SIG-M5 treated with dmso at 0.1 percent for 504 hours (cell line): ENCODE data around the gene DNTTIP2.
"Not testable (repeated sequence)": the region's sequence is repeated elsewhere in the genome, so short reads cannot be mapped to it uniquely, and the experiment has no call there.

Experiments
- DNase-seq: peaks from one replicate; lab custom pipeline; 2025; ENCODE audit not compliant: unreplicated experiment; lab: John Stamatoyannopoulos, UW

The DNTTIP2 gene

GRCh38 chr1:93876244-93876643 is 2.8 kb downstream of the DNTTIP2 start:
- no peak for DNase-seq

- peak; percentile 35 for DNase-seq
These were observed 4.9 kb downstream of the DNTTIP2 start for GRCh38 chr1:93874025-93874651.

GRCh38 chr1:93871366-93871765 is 7.6 kb downstream of the DNTTIP2 start:
- DNase-seq = no peak

GRCh38 chr1:93869653-93870052 is 9.4 kb downstream of the DNTTIP2 start:
- DNase-seq = no peak

GRCh38 chr1:93868492-93868891 is 10.5 kb downstream of the DNTTIP2 start:
- DNase-seq = not testable (repeated sequence)

GRCh38 chr1:93865253-93865652 is 13.8 kb downstream of the DNTTIP2 start:
- no peak for DNase-seq

GRCh38 chr1:93864175-93864574 is 14.8 kb downstream of the DNTTIP2 start:
- DNase-seq = no peak

GRCh38 chr1:93857653-93858052 is 21.4 kb downstream of the DNTTIP2 start:
- not testable (repeated sequence) for DNase-seq

GRCh38 chr1:93855983-93856382 is 23.0 kb downstream of the DNTTIP2 start:
- DNase-seq = not testable (repeated sequence)

- no peak for DNase-seq
These were observed 25.1 kb downstream of the DNTTIP2 start for GRCh38 chr1:93853940-93854339.

GRCh38 chr1:93851878-93852277 is 27.1 kb downstream of the DNTTIP2 start:
- DNase-seq = no peak

GRCh38 chr1:93851327-93851712 is 27.7 kb downstream of the DNTTIP2 start:
- no peak for DNase-seq

GRCh38 chr1:93850687-93851326 is 28.2 kb downstream of the DNTTIP2 start:
- not testable (repeated sequence) for DNase-seq

- DNase-seq = no peak
These were observed 30.6 kb downstream of the DNTTIP2 start for GRCh38 chr1:93848350-93848883.

GRCh38 chr1:93847811-93848288 is 31.2 kb downstream of the DNTTIP2 start:
- DNase-seq = peak; percentile 43

GRCh38 chr1:93846992-93847810 is 31.8 kb downstream of the DNTTIP2 start:
- DNase-seq = peak; percentile 80

- peak; percentile 72 for DNase-seq
These were observed 32.6 kb downstream of the DNTTIP2 start for GRCh38 chr1:93846206-93846991.

- no peak for DNase-seq
These were observed 33.3 kb downstream of the DNTTIP2 start for GRCh38 chr1:93845538-93846205.

GRCh38 chr1:93844262-93845045 is 34.6 kb downstream of the DNTTIP2 start:
- DNase-seq = peak; percentile 80
